NCI-H128 (cell line): ENCODE data around the gene RARRES2.

Experiments
- DNase-seq: peaks from one replicate; lab custom pipeline; 2025; ENCODE audit not compliant: unreplicated experiment; lab: John Stamatoyannopoulos, UW

Gene RARRES2

GRCh38 chr7:150363370-150363769, 21.9 kb upstream of the RARRES2 start:
- no peak for DNase-seq

GRCh38 chr7:150361807-150362621, 20.6 kb upstream of the RARRES2 start:
- no peak for DNase-seq

GRCh38 chr7:150361402-150361801, 20.0 kb upstream of the RARRES2 start:
- DNase-seq: no peak

GRCh38 chr7:150360363-150361058, 19.1 kb upstream of the RARRES2 start:
- DNase-seq: no peak

- DNase-seq: no peak
These were observed 18.4 kb upstream of the RARRES2 start for GRCh38 chr7:150359622-150360362.

GRCh38 chr7:150358988-150359621, 17.7 kb upstream of the RARRES2 start:
- no peak for DNase-seq

GRCh38 chr7:150358433-150358832, 17.0 kb upstream of the RARRES2 start:
- no peak for DNase-seq

GRCh38 chr7:150357771-150358427, 16.5 kb upstream of the RARRES2 start:
- no peak for DNase-seq

GRCh38 chr7:150357270-150357669, 15.8 kb upstream of the RARRES2 start:
- DNase-seq: no peak

GRCh38 chr7:150356265-150356897, 15.0 kb upstream of the RARRES2 start:
- no peak for DNase-seq

- no peak for DNase-seq
These were observed 14.2 kb upstream of the RARRES2 start for GRCh38 chr7:150355666-150356059.

- no peak for DNase-seq
These were observed 10.3 kb upstream of the RARRES2 start for GRCh38 chr7:150351587-150352194.

- DNase-seq: no peak
These were observed 5.5 kb upstream of the RARRES2 start for GRCh38 chr7:150346922-150347321.

- no peak for DNase-seq
These were observed 3.6 kb upstream of the RARRES2 start for GRCh38 chr7:150345012-150345411.

- no peak for DNase-seq
These were observed 2.9 kb upstream of the RARRES2 start for GRCh38 chr7:150344299-150344698.

GRCh38 chr7:150343225-150343624, 1.8 kb upstream of the RARRES2 start:
- DNase-seq: no peak

- DNase-seq: no peak
These were observed 636 bp upstream of the RARRES2 start for GRCh38 chr7:150342121-150342408.

- DNase-seq: no peak
These were observed 560 bp downstream of the RARRES2 start for GRCh38 chr7:150340875-150341262.

- no peak for DNase-seq
These were observed 1.2 kb downstream of the RARRES2 start for GRCh38 chr7:150340024-150340749.
